DOHH2 (cell line): ENCODE results near the gene MAP3K6.

Experiments
- EZH2phosphoT487 ChIP-seq: fragments of 200-600 bp; sonication (generic); IDR thresholded peaks from 2 replicates; pipeline ENCODE4 v1.6.1; 2017; ENCODE audit warnings: borderline replicate concordance, mild to moderate bottlenecking, antibody characterized with exemption, low read length, moderate library complexity, mixed read lengths
- TF ChIP-seq, protein P1 (sequence below): fragments of 200-600 bp; sonication (generic); IDR thresholded peaks from one replicate; pipeline ENCODE4 v1.5.1; 2014; ENCODE audit warnings: antibody characterized with exemption, mild to moderate bottlenecking, low read depth, low read length; ENCODE audit not compliant: poor library complexity, severe bottlenecking

GRCh38 chr1:27356619-27357280 lies 10.0 kb downstream of the MAP3K6 start:
- TF ChIP-seq, protein P1, sequence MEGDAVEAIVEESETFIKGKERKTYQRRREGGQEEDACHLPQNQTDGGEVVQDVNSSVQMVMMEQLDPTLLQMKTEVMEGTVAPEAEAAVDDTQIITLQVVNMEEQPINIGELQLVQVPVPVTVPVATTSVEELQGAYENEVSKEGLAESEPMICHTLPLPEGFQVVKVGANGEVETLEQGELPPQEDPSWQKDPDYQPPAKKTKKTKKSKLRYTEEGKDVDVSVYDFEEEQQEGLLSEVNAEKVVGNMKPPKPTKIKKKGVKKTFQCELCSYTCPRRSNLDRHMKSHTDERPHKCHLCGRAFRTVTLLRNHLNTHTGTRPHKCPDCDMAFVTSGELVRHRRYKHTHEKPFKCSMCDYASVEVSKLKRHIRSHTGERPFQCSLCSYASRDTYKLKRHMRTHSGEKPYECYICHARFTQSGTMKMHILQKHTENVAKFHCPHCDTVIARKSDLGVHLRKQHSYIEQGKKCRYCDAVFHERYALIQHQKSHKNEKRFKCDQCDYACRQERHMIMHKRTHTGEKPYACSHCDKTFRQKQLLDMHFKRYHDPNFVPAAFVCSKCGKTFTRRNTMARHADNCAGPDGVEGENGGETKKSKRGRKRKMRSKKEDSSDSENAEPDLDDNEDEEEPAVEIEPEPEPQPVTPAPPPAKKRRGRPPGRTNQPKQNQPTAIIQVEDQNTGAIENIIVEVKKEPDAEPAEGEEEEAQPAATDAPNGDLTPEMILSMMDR: no peak
- TF ChIP-seq EZH2phosphoT487: no peak
